DOHH2 (cell line): ENCODE measurements around the gene TUBA4A.
"Not testable (repeated sequence)": the region's sequence is repeated elsewhere in the genome, so short reads cannot be mapped to it uniquely, and the experiment has no call there.

Experiments used
- EZH2phosphoT487 ChIP-seq: fragments of 200-600 bp; sonication (generic); IDR thresholded peaks from 2 replicates; pipeline ENCODE4 v1.6.1; 2017; ENCODE audit warnings: borderline replicate concordance, mild to moderate bottlenecking, antibody characterized with exemption, low read length, moderate library complexity, mixed read lengths
- TF ChIP-seq, protein P1 (sequence below): fragments of 200-600 bp; sonication (generic); IDR thresholded peaks from one replicate; pipeline ENCODE4 v1.5.1; 2014; ENCODE audit warnings: antibody characterized with exemption, mild to moderate bottlenecking, low read depth, low read length; ENCODE audit not compliant: poor library complexity, severe bottlenecking

DNA sequence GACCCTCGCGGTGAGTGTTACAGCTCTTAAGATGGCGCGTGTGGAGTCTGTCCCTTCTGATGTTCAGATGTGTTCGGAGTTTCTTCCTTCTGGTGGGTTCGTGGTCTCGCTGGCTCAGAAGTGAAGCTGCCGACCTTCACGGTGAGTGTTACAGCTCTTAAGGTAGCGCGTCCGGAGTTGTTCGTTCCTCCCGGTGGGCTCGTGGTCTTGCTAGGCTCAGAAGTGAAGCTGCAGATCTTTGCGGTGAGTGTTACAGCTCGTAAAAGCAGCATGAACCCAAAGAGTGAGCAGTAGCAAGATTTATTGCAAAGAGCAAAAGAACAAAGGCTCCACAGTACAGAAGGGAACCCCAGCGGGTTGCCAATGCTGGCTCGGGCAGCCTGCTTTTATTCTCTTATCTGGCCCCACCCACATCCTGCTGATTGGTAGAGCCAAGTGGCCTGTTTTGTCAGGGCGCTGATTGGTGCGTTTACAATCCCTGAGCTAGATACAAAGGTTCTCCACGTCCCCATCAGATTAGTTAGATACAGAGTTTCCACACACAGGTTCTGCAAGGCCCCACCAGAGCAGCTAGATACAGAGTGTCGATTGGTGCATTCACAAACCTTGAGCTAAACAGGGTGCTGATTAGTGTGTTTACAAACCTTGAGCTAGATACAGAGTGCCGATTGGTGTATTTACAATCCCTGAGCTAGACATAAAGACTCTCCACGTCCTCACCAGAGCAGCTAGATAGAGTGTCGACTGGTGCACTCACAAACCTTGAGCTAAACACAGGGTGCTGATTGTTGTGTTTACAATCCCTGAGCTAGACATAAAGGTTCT lies 53.0 kb downstream of the TUBA4A start:
- TF ChIP-seq, protein P1, sequence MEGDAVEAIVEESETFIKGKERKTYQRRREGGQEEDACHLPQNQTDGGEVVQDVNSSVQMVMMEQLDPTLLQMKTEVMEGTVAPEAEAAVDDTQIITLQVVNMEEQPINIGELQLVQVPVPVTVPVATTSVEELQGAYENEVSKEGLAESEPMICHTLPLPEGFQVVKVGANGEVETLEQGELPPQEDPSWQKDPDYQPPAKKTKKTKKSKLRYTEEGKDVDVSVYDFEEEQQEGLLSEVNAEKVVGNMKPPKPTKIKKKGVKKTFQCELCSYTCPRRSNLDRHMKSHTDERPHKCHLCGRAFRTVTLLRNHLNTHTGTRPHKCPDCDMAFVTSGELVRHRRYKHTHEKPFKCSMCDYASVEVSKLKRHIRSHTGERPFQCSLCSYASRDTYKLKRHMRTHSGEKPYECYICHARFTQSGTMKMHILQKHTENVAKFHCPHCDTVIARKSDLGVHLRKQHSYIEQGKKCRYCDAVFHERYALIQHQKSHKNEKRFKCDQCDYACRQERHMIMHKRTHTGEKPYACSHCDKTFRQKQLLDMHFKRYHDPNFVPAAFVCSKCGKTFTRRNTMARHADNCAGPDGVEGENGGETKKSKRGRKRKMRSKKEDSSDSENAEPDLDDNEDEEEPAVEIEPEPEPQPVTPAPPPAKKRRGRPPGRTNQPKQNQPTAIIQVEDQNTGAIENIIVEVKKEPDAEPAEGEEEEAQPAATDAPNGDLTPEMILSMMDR, result not testable (repeated sequence)
- TF ChIP-seq EZH2phosphoT487, result not testable (repeated sequence)
